ENCODE results near the gene SPAG16. TPM values are rescaled to one million over a fixed set of nuclear protein-coding genes. Genes with fewer than 3 reads are reported as not detected.

SPAG16 gene
- total RNA-seq, 1 donor, result 56.1 TPM

- DNase-seq (ENCODE audit: low read depth), result no peak
- no peak for TF ChIP-seq CTCF (IDR thresholded peaks at IDR 0.05; ENCODE audit: insufficient read depth, low read depth, low read length)
- no peak overlapping the region for H3K4me3 ChIP-seq (ENCODE audit: low read depth, low read length)
Measured at GRCh38 chr2:214203744-214204289, 919.6 kb downstream of the SPAG16 start.

GRCh38 chr2:214215107-214215506 is 930.8 kb downstream of the SPAG16 start:
- no peak overlapping the region for H3K4me3 ChIP-seq (ENCODE audit: low read depth, low read length)
- no peak for TF ChIP-seq CTCF (IDR thresholded peaks at IDR 0.05; ENCODE audit: insufficient read depth, low read depth, low read length)
- no peak for DNase-seq (ENCODE audit: low read depth)

- DNase-seq (ENCODE audit: low read depth), result no peak
- no peak overlapping the region for H3K4me3 ChIP-seq (ENCODE audit: low read depth, low read length)
- no peak for TF ChIP-seq CTCF (IDR thresholded peaks at IDR 0.05; ENCODE audit: insufficient read depth, low read depth, low read length)
Measured at GRCh38 chr2:214217136-214217535, 932.9 kb downstream of the SPAG16 start.

- no peak for DNase-seq (ENCODE audit: low read depth)
- no peak overlapping the region for H3K4me3 ChIP-seq (ENCODE audit: low read depth, low read length)
- no peak for TF ChIP-seq CTCF (IDR thresholded peaks at IDR 0.05; ENCODE audit: insufficient read depth, low read depth, low read length)
Measured at GRCh38 chr2:214217599-214217998, 933.3 kb downstream of the SPAG16 start.

GRCh38 chr2:214220251-214220650 is 936.0 kb downstream of the SPAG16 start:
- no peak overlapping the region for H3K4me3 ChIP-seq (ENCODE audit: low read depth, low read length)
- DNase-seq (ENCODE audit: low read depth), result no peak
- TF ChIP-seq CTCF (IDR thresholded peaks at IDR 0.05; ENCODE audit: insufficient read depth, low read depth, low read length), result no peak

- H3K4me3 ChIP-seq (ENCODE audit: low read depth, low read length), result no peak overlapping the region
- no peak for DNase-seq (ENCODE audit: low read depth)
- TF ChIP-seq CTCF (IDR thresholded peaks at IDR 0.05; ENCODE audit: insufficient read depth, low read depth, low read length), result no peak
Measured at GRCh38 chr2:214226061-214226460, 941.8 kb downstream of the SPAG16 start.

- TF ChIP-seq CTCF (IDR thresholded peaks at IDR 0.05; ENCODE audit: insufficient read depth, low read depth, low read length), result no peak
- DNase-seq (ENCODE audit: low read depth), result no peak
- H3K4me3 ChIP-seq (ENCODE audit: low read depth, low read length), result no peak overlapping the region
Measured at GRCh38 chr2:214232271-214232670, 948.0 kb downstream of the SPAG16 start.

Measured in fibroblast of villous mesenchyme (primary cell).